ENCODE measurements around the gene PTPN7.

The PTPN7 gene

DNA sequence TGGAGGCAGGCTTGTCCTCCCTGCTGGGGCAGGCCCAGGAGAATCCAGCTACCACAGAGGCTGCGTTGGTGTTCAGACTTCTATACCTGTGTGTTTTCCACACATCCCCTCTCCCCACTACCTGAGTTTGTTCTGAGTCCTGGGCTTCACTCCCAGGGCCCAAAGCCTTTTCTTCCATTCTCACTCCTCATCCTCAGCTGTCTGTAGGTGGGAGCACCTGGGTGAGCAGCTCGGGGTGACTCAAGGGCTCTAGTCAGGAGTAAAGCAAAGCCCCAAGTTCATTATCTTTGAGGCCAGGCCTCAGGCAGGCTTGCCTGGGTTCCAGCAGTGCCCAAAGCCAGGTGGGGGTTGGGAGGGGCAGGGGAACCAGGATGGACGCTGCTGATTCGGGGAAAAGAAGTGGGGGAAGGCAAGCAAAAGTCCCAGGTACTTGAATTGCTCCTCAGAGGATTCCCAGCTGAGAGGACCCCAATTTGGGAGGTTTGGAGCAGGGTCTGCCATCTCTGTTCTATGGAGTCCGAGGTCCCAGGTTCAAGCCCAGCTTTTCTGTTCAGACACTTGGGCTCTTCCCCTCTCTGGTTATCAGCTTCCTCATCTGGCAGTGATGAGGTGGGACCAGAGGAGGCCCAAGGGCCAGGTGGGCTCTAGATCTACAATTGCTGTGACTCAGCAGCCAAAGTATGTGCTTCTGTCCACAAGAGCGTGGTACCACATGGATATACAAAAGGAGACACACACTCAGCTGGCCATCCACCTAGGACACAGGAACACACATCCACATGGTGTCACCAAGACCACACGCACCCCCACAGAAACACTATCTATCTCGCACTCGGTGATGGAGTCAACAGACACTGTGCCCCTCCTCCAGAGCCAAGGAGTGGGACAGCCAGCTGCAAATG lies 5.8 kb upstream of the PTPN7 start:
- ATAC-seq = no peak

DNA sequence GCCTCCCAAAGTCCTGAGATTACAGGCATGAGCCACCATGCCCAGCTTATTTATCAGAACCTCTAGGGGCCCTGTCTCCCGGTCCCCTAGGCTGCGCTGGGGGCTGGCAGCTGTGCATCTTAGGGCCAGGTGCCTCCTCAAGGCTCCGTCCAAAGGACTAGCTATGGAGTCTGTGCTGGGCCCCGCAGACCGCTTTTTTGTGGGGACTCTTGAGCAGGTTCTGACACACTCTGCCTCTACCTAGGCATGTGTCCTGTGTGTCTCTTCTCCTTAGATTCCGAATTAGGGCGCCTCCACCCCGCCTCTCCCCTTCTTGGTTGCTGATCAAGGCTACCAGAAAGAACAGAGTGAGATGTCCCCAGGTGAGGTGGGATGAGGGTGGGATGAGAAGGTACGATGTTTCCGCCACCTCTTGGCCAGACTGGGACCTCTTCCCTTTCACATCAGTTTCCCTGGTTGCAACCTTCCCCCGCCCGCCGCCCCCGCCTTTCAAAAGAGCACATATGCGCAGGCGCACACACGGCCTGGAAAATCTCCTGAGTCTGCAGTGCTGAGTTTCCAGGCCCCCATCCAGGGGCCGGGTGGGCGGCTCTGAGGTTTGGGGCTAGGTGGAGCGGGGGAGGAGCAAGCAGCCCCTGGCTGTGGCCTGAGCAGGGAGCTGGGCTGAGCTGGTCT lies 5.0 kb upstream of the PTPN7 start:
- ATAC-seq = no peak

DNA sequence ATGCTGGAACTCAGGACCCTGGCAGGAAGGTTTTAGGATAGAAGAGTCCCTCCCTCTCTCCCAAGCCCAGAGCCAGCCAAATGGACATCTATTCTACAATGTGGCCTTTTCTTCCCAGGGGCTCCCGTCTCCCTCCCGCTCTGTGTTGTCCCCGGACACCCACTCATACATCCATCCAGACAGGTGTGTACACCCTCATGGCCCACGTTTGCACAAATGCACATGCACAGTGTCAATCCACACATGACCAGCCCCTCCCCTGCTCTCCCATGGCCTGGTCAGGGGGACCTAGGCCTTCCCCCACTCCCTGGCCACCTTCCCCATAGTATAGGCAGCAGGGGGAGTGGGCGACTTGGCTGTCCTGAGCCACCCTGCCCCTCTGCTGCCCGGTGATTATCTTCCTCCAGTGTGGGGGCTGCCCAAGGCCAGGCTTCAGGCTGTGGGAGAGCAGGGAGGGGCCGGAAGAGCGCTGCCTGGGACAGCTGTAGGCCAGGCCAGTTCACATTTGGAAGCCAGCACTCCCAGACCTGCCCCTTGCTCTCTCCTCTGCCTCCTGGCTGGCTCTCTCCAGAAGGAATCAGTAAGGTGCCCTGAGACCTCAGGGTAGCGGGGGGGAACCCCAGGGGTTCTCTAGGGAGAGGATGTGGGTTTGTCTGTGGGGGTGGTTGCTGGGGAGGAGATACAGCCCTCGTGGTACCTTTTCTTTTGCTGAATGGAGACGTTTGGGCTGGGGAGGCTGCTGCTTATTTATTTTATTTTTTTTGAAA lies 4.1 kb upstream of the PTPN7 start:
- ATAC-seq = peak; percentile 48 to 53

DNA sequence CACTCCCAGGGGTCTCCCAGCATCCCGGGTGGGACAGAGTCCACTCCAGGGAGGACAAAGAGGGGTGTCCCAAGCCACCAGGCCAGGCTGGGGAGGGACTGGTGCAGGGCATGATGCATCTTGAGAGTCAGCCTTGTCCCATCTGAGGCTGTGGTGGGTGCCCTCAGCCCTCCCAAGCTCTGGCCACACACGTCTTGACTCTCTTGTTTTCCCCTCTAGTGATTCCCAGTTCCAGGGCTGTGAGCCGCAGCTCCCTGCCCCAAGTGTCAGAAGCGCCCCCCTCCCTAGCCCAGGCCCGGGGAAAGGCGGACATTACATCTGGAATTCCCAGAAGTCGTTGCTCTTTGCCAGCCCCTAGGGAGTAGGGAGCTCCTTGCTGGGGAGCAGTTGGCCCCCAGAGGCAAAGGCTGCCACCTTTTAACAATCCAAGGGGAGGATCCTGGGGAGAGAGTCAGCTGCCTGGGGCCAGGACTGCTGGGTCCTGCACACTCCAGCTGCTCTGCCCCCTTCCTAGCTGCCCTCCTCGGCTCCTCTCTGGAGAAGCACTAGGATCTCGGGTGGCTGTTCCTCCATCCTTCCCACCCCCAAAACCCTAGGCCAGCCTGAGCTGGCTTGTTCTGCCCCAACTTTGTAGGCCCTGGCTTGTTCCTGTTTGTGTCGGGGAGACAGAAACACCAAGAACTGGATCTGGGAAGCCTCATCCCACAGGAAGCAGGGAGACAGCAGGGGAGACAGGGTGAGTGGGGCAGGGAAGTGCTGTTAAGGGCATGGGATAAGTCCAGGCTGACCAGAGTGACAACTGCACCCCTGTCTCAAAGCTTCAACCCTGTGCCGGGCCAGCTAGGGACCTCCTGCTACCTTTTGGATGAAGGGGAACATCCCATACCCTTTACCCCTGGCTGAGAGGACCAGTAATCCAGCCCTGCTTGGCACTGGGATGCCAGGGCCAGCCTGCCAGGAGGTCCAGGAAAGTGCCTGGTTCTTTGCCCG lies 3.2 kb upstream of the PTPN7 start:
- no peak for ATAC-seq

DNA sequence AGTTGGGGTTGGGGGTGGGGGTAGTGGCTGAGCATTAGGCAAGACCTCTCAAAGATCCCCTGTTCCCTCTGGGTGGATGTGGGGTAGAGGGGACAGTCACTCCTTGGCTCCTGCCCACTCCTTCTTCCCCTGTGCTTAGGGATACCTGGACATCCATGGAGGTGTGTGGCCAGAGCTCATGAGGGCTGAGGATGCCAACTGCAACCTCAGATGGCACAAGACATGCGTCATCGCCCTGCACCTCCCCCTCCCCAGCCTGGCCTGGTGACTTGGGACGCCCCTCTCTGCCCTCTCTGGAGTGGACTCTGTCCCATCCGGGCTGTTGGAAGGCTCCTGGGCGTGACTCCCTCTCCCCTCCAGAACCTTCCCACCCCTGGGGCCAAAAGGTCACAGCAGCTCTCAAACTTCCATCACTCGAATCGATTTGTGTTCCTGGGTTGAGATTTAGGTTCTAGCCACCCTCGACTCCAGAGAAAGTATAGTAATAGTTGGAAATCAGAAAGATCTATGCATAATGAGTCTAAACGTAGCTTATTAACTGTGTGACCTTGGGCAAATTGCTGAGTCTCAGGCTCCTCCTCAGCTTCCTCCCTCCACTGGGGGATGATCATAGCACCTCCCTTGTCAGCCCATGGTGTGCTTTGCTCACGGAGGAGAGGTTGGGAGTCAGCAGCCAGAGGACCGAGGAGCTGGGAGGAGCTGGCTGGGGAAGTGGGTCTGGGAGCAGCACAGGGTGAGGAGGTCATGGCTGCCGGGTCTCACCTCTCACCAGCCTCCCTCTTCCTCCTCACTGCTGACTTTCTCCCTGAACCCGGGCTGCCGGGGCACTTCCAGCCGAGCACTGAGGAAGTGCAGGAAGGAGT lies 2.2 kb upstream of the PTPN7 start:
- peak; percentile 12 to 22 for ATAC-seq

DNA sequence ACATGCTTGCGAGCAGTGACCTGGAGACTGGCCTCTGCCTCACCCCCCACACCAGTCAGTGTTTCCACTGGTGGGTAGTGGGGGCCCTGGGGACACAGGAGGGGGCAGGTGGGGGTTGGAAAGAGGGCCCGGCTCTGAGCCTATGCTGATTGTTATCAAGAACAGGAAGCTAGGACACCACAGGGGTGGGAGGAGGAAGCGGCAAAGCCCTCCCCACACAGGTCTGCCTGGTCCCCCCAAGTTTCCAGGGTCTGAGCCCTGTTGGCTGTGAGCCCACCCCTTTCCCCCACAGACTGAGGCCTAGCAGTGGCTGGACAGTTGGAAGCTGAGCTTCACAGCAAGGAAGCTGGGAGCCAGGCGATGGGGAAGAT lies 1.6 kb upstream of the PTPN7 start:
- ATAC-seq = peak in 1 of 2 donors; percentile 8

DNA sequence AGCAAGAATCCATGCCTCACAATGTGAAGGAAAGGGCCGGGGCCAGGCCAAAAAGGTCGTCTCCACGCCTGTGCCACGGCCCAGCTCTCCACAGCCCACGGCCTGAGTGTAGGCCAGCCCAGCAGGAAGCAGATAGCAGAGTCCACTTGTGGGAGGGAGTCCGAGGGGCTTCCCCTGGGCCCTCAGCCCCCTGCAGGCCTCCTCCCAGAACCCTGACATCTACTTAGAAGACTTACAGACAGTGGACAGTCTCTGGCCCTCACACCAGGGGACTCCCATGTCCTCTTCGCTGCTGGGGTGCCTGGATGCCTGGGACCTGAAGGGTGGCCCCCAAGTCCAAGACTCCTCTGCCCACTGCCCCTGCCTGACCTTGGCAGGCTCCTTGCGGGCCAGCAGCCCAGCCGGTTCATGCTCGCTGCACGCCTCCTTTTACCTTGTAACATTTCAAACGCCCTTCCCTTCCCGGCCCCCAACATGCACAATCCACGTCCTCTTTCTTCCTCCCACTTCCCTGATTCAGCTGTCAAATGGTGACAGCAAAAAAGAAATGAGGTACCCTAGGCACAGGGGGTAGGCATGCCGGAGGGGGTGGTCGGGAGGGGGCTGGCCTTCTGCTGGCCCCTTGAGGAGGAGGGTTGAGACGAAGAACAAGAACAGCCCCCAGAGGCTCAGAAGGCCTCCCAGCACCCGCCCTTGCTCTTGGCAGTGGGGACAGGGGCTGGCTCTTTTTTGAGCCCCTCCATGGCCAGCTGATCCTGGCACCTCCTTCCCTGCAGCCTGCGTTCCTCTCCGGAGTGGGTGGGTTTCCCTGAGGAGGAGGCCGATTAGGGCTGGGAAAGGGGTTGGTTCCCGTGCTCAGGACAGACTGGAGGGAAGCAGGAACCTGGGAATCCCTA lies 997 bp upstream of the PTPN7 start:
- ATAC-seq = no peak

DNA sequence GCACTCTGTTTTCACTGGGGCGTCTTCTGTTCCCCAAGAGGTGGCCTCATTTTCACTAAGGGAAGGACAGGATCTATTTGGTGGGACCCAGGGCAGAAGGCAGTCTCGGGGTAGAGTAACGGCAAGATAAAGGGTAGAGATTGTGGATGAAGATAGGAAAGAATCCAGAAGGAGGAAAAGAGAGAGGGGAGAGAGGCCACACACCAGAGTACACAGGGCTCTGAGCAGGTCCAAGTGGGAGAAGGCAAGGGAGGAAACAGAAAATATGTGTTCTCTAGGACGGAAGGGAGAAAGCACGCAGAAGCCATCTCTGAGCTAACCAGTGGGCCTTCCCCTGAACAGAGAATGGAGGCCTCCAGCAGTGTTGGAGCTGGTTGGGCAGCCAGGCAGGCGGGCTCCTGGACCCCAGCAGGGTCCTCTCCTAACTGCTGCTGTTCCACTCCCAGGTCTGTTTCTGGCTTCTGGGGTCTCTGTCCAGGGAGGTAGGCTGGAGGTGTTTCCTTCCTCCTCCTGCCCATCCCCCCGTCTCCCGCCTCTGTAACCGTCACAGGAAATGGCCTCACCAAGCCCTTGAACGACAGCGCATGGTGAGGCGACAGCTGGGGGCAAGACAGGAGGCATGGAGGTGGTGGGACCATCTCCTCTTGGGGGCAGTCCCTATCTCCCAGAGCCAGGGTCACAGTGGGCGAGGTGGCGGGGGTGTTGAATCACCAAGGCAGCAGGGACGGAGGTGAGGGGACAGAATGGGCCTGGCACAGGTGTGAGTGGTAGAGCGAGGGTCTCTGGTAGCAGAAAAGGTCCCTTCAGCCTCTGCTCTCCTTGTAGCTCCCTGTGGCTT lies 649 bp downstream of the PTPN7 start:
- ATAC-seq = peak; percentile 51 to 56

DNA sequence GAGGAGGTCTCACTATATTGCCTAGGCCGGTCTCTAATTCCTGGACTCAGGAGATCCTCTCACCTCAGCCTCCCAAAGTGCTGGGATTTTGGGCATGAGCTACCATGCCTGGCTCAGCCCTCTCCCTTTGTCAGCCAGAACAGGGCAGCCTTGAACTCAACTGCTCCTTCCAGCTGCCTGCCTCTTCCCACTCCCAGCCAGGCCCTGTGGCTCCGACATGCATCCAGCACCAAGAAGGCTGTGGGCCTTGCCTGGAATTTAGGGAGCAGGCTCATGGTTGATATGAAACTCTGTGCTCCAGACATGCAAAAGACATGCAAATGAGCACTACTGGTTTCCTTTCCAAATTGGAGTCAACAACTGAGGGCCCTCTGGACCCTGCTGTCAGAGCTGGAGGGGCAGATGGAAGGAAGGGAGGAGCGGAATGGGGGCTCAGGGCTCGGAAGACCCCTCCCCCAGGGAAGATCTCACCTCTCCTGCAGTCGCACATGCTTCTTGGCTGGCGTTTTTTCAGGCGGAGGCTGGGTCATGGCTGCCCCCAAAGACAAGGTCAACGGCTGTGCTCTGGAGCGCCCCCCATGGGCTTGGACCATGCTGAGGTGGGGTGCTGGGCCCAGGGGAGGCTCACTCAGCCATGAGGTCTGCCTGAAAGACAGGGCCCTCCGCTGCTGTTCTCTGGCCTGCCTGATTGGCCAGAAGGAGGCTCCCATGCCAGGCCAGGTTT lies 1.4 kb downstream of the PTPN7 start:
- no peak for ATAC-seq

DNA sequence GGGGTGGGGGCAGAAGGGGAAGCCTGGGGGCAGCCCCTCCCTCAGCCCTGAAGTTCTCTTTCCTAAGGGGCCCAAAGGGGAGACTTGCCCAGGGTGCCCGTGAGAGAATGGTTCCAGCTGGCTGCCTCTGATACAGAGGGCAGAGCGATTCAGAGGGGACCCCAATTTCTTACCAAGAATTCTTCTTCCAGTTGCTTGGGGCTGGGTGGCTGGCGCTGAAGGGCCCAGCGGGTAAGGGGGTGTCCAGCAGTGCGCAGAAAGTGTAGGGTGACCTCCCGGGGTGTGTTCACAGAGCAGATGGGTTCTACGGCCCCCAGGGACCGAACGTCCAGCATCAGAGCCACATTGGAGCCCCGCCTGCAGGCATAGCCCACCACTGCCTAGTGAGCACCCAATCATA lies 2.5 kb downstream of the PTPN7 start:
- ATAC-seq = no peak

DNA sequence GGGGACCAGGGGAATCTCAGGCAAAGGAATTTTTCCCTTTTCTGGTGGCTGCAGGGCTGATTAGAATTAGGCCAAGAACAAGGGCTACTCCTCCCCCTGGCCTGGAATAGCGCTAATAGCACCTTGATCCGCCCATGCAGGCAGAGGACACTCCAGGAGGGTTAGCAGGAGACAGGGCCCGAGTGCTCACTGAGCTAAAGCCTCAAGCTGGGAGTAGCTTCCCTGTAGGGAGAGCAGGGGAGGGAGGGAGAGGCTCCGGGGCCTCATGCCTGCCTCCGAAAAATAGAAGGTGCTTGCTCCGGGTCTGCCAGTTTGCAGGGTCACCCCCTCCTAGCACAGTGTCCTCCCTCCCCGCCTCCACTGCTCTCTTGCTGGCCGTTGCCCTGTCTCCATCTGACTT lies 3.8 kb downstream of the PTPN7 start:
- ATAC-seq = no peak

DNA sequence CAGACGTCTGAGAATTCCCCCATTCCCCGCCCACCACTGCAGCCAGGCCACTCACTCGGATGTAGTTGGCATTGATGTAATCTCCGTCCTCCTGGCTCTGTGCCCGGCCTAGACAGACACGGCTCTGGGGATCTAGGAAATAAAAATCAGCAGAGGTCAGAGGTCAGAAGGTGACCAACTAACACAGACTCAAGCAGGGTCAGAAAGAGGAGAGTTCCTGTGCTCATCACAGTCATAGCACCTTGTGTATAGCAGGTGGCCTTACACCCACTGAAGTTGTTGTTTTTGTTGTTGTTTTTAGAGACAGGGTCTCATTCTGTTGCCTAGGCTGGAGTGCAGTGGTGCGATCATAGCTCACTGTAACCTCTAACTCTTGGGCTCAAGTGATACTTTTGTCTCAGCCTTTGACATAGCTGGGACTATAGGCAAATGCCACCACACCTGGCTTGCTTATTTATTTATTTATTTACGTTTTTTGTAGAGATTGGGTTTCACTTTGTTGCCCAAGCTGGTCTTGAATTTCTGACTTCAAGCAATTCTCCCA lies 4.9 kb downstream of the PTPN7 start:
- ATAC-seq = no peak

DNA sequence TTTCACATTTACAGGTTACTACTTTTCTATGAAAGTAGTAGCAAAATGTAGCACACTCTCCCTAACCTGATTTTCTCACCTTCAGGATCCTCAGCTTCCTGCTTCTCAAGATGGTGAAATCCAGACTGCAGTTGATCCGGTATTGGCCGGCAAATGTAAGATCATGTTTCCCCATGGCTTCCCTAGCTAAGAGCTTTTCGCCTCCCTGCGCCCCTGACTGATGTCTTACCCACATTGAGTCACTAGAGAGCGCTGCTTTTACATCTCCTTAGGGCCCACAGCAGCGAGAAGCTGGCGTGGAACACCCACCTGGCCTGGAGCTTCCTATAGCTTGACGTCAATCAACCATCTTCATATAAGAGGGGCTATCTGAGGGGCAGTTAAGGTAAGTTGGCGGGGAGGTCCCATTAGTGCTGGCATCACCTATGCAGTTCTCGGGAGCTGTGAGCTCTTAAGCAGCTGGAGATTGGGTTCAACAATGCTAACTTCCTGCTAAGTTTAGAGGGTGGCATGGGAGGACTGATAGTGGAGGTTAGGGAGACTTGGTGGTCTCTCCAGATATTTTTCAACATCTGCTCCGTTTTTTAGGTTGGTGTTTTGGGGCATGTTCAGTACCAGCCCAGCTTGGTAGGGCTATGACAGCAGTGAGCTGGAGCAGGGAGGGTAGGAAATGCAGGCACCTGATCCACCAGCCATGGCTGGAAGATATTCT lies 5.5 kb downstream of the PTPN7 start:
- ATAC-seq = peak; percentile 23 to 58

DNA sequence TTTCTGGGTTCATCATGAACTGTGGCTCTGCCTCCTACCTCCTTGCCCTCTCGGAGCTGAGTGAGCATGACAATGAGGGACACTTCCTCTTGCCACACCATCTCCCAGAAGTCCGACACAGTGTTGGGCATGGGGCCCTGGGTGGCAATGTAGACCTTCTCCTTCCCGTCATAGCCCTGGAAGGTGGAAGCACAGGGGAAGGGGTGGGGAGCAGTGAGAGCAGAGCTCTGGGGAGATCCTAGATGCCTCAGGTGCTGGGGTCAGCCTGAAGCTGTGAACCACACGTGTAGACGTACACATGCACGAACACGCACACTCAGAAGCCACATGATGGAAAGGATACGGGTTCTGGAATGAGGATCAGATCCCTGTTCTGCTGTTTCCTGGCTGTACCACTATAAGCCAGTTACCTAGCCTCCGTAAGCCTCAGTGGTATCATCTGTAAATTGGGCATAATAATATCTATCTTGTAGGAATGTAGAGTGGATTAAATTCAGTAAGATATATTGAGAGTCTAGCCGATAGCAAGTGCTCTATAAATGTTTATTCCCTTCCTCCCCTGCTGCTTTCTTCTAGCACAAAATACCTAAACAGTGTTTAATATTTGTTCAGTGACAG lies 6.1 kb downstream of the PTPN7 start:
- no peak for ATAC-seq

DNA sequence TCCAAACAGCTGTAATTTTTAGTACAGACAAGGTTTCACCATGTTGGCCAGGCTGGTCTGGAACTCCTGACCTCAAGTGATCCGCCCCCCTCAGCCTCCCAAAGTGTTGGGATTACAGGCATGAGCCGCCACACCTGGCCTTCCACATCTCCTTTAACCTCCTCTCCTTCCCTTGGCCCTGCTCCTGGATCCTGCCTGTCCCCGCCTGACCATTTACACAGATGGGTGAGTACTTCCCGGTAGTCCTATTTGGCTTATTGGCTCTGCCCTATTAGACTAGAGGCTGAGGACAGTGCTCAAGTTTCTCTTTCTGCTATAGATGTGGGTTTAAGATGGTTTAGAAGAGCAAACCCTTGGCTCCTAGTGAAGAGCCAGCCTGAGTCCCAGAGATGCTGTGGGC lies 7.1 kb downstream of the PTPN7 start:
- ATAC-seq = no peak

DNA sequence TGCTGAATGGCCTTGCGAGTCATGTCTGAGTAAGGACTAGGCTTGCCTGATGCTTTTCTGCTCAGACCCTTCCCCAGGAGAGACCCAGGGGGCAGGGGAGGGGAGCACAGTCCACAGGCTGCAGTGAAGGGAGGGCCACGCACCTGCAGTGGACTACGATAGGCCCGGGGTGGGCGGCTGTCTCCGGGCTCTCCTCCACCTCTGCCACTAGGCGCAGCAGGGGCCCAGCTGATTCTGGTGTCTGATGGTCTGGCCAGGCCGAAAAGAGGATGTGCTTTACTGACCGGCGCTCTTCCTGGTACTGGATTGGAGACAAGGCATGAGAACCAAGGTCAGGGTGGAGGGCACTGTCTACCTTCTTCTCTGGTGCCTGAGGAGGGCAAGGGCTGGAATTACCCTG lies 8.0 kb downstream of the PTPN7 start:
- no peak for ATAC-seq

DNA sequence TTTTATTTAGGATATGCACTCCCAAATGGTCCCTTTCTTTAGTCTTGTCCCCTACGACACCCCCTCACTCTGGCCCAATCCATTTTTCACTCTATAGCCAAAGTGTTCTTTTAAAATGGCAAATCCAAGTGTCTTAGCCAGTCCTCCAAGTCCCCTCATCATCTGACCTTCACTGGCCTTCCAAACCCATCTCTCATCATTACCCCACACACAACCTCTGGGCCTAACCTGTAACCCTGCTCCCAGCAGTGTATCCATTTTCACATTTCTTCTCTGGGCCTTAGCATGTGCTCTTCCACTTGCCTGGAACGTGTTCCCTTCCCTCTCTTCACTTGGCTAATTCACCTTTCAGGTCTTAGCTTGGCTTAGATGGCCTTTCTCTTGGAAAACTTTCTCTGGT lies 9.4 kb downstream of the PTPN7 start:
- no peak for ATAC-seq
